HepG2 (cell line): Measurements from ENCODE around the gene HNRNPA1L2. TPM values are rescaled to one million over a fixed set of nuclear protein-coding genes. Genes with fewer than 3 reads are reported as not detected.

Experiments
- ATAC-seq: fragments of 200-7000 bp; cut with Tn5 transposase; 3 replicates; pipeline ENCODE4 v1.9.1; 2020; ENCODE audit warnings: mild to moderate bottlenecking, moderate library complexity
- BruUV-seq: library from RNA; stranded (reverse); fragments of 400-500 nt; replicated peaks from 2 replicates; lab custom pipeline; 2021; lab: Mats Ljungman, UMichigan
- CTCF ChIA-PET: fragments of 300-600 bp; formaldehyde crosslinking; extraction: SDS; loops from one replicate; lab custom pipeline; 2021; ENCODE audit warnings: low total read pairs, inconsistent platforms, low intra/inter-chr PET ratio; lab: Yijun Ruan, JAX
- POLR2A ChIA-PET: fragments of 350-600 bp; sonication (Branson Sonifier 250); formaldehyde crosslinking; loops from one replicate; lab custom pipeline; 2020; ENCODE audit warnings: antibody characterized with exemption, inconsistent platforms; lab: Yijun Ruan, JAX
- DNase-seq: peaks from one replicate; pipeline ENCODE4 v3.0.0-alpha.2; 2015; ENCODE audit warnings: low spot score
- FAIRE-seq: peaks from 3 replicates; lab custom pipeline; 2011; peaks lifted over from hg19 to GRCh38; lab: Jason Lieb, UNC
- H2AFZ ChIP-seq: one replicate; pipeline ENCODE4 v1.6.1; 2011; ENCODE audit warnings: low read length, inconsistent platforms
- H3K27ac ChIP-seq: fragments of 300-600 bp; 3 replicates; pipeline ENCODE4 v1.8.0; 2011; ENCODE audit warnings: mixed run types, mild to moderate bottlenecking, mixed read lengths, low read length, inconsistent platforms; ENCODE audit not compliant: insufficient read depth; ENCODE audit errors: extremely low read length
- H3K27me3 ChIP-seq, 2 experiments: fragments of 200-600 bp in 1 of 2; 2 replicates in 1 of 2; 3 replicates in 1 of 2; pipeline versions ENCODE4 v1.6.0 to v1.8.0; 2011; ENCODE audit warnings: low read length in 2 of 2, mild to moderate bottlenecking in 2 of 2, moderate library complexity in 2 of 2, inconsistent platforms in 1 of 2; ENCODE audit not compliant: insufficient read depth in 2 of 2, control insufficient read depth in 1 of 2
- H3K36me3 ChIP-seq, 2 experiments: fragments of 200-600 bp in 1 of 2; replicated peaks in 1 of 2; 2 replicates in 1 of 2; 3 replicates in 1 of 2; pipeline versions ENCODE4 v1.5.1 to v1.8.0; 2011; ENCODE audit warnings: low read length in 2 of 2, inconsistent platforms in 1 of 2; ENCODE audit not compliant: insufficient read depth in 2 of 2, control insufficient read depth in 1 of 2
- H3K4me1 ChIP-seq: 2 replicates; pipeline ENCODE4 v1.5.1; 2012; ENCODE audit warnings: low read length, inconsistent platforms; ENCODE audit not compliant: insufficient read depth
- H3K4me2 ChIP-seq: 2 replicates; pipeline ENCODE4 v1.6.0; 2011; ENCODE audit warnings: low read depth, low read length, inconsistent platforms
- H3K4me3 ChIP-seq, 3 experiments: fragments of 200-600 bp in 1 of 3; sonication (generic), shearing (Covaris generic) in 1 of 3; replicated peaks in 1 of 3; 2 replicates each; pipeline ENCODE4 v1.5.1; 2011 to 2016; ENCODE audit warnings: low read length in 3 of 3, inconsistent platforms in 2 of 3, low read depth in 2 of 3, mild to moderate bottlenecking in 2 of 3, control low read depth in 1 of 3, mixed read lengths in 1 of 3; ENCODE audit not compliant: insufficient read depth in 1 of 3
- H3K79me2 ChIP-seq: one replicate; pipeline ENCODE4 v1.6.1; 2011; ENCODE audit warnings: low read length, inconsistent platforms; ENCODE audit not compliant: insufficient read depth
- H3K9ac ChIP-seq: 2 replicates; pipeline ENCODE4 v1.6.0; 2011; ENCODE audit warnings: mild to moderate bottlenecking, low read depth, low read length, inconsistent platforms; ENCODE audit not compliant: insufficient read depth
- H3K9me3 ChIP-seq: 2 replicates; pipeline ENCODE4 v1.5.1; 2012; ENCODE audit warnings: mild to moderate bottlenecking, low read length
- H4K20me1 ChIP-seq: 2 replicates; pipeline ENCODE4 v1.6.0; 2011; ENCODE audit warnings: inconsistent platforms, mild to moderate bottlenecking, low read length, moderate library complexity; ENCODE audit not compliant: insufficient read depth
- ARID2 ChIP-seq: sonication (generic); formaldehyde crosslinking; IDR thresholded peaks from 2 replicates; pipeline ENCODE4 v1.8.1; 2022; ENCODE audit warnings: mild to moderate bottlenecking, missing genetic modification reagents, borderline replicate concordance
- ERF ChIP-seq: IDR thresholded peaks from 2 replicates; pipeline ENCODE4 v1.6.1; 2018; ENCODE audit warnings: missing biosample characterization, missing genetic modification reagents
- FOXC1 ChIP-seq: sonication (generic); formaldehyde crosslinking; IDR thresholded peaks from 2 replicates; pipeline ENCODE4 v1.8.0; 2022; ENCODE audit warnings: mild to moderate bottlenecking, missing genetic modification reagents, borderline replicate concordance
- FOXM1 ChIP-seq: sonication (generic); formaldehyde crosslinking; IDR thresholded peaks from 2 replicates; pipeline ENCODE4 v1.5.0; 2020; ENCODE audit warnings: missing genetic modification reagents
- FOXP4 ChIP-seq: sonication (generic); formaldehyde crosslinking; IDR thresholded peaks from 2 replicates; pipeline ENCODE4 v1.4.0; 2020; ENCODE audit warnings: missing genetic modification reagents
- HMG20A ChIP-seq: IDR thresholded peaks from 2 replicates; pipeline ENCODE4 v1.6.1; 2016; ENCODE audit warnings: borderline replicate concordance
- KLF9 ChIP-seq: IDR thresholded peaks from 2 replicates; pipeline ENCODE4 v1.6.1; 2016; ENCODE audit warnings: low read depth
- MAFK ChIP-seq, 2 experiments: IDR thresholded peaks in 1 of 2; conservative IDR thresholded peaks in 1 of 2; 2 replicates each; pipeline ENCODE4 v1.6.1; 2011; ENCODE audit warnings: improper control_type of control experiment in 2 of 2, low read length in 2 of 2
- MEIS1 ChIP-seq: sonication (generic); formaldehyde crosslinking; IDR thresholded peaks from 2 replicates; pipeline ENCODE4 v1.9.0; 2021; ENCODE audit warnings: mild to moderate bottlenecking, missing genetic modification reagents, moderate library complexity, borderline replicate concordance
- NCOA5 ChIP-seq: sonication (generic); formaldehyde crosslinking; IDR thresholded peaks from 2 replicates; pipeline ENCODE4 v1.4.0; 2020; ENCODE audit warnings: missing genetic modification reagents
- PAX8 ChIP-seq: sonication (generic); formaldehyde crosslinking; IDR thresholded peaks from 2 replicates; pipeline ENCODE4 v1.8.0; 2022; ENCODE audit warnings: mild to moderate bottlenecking, missing genetic modification reagents, borderline replicate concordance
- RBM39 ChIP-seq: fragments of 200-400 bp; formaldehyde crosslinking; IDR thresholded peaks from one replicate; pipeline ENCODE4 v1.6.1; 2018; ENCODE audit warnings: antibody characterized with exemption, mild to moderate bottlenecking, low read depth, low read length; ENCODE audit not compliant: poor library complexity, severe bottlenecking
- SMAD3 ChIP-seq: sonication (generic); formaldehyde crosslinking; IDR thresholded peaks from 2 replicates; pipeline ENCODE4 v1.4.0; 2020; ENCODE audit warnings: missing genetic modification reagents
- TGIF2 ChIP-seq: IDR thresholded peaks from 2 replicates; pipeline ENCODE4 v1.6.1; 2016; ENCODE audit warnings: control low read depth, missing compliant biosample characterization
- ZNF253 ChIP-seq: sonication (generic); formaldehyde crosslinking; IDR thresholded peaks from 2 replicates; pipeline ENCODE4 v1.8.0; 2022; ENCODE audit warnings: mild to moderate bottlenecking, missing genetic modification reagents, borderline replicate concordance
- ZNF75D ChIP-seq: sonication (generic); formaldehyde crosslinking; IDR thresholded peaks from 2 replicates; pipeline ENCODE4 v1.8.1; 2023; ENCODE audit warnings: missing genetic modification reagents, mild to moderate bottlenecking, borderline replicate concordance
- WGBS: methylation state at CpG from one replicate; pipeline ENCODE4 v1.1.6; 2017; ENCODE audit warnings: low lambda C conversion rate; 5-methylcytosine and 5-hydroxymethylcytosine counted together
- in situ Hi-C: cut with HindIII; loops from 2 replicates; pipeline ENCODE4 v1.10.0; 2017; ENCODE audit warnings: low pct_unique_long_range_greater_than_20kb; ENCODE audit not compliant: extremely low pct_ligation_motif_present
- intact Hi-C: fragments of 100-400 bp; cut with micrococcal nuclease; formaldehyde crosslinking; loops from one replicate; pipeline ENCODE4 v1.10.0; 2022; ENCODE audit not compliant: unreplicated experiment
- polyA plus RNA-seq, 8 experiments: library from polyadenylated mRNA; depleted of rRNA in 3 of 8; stranded (reverse) in 7 of 8; unstranded in 1 of 8; fragments of >200 nt; fragmentation: Illumina TruSeq in 4 of 8; extraction: Trizol in 4 of 8; gene quantifications; 2 replicates each; pipeline versions ENCODE4 v1.2.1 to v1.2.3, GENCODE V29; 2011 to 2016; ENCODE audit warnings: low read depth in 4 of 8, missing spikeins in 1 of 8, mixed read lengths in 1 of 8; ENCODE audit not compliant: insufficient read depth in 1 of 8
- total RNA-seq, 5 experiments: library from RNA; depleted of rRNA; stranded (reverse); fragments of >200 nt; fragmentation: Illumina TruSeq; extraction: Trizol; gene quantifications; 2 replicates each; pipeline ENCODE4 v1.2.3, GENCODE V29; 2016; ENCODE audit warnings: low read depth in 1 of 5
- TF ChIP-seq, protein P1 (sequence below): sonication (generic); formaldehyde crosslinking; IDR thresholded peaks from 2 replicates; pipeline ENCODE4 v1.4.0; 2020; ENCODE audit warnings: mild to moderate bottlenecking, missing genetic modification reagents

The HNRNPA1L2 gene
- total and polyA plus RNA-seq, 2 of the 13 experiments (the other 11 are each of a cell fraction or from before 2014, with no cell fraction given) = 3.6 to 7.1 TPM

DNA sequence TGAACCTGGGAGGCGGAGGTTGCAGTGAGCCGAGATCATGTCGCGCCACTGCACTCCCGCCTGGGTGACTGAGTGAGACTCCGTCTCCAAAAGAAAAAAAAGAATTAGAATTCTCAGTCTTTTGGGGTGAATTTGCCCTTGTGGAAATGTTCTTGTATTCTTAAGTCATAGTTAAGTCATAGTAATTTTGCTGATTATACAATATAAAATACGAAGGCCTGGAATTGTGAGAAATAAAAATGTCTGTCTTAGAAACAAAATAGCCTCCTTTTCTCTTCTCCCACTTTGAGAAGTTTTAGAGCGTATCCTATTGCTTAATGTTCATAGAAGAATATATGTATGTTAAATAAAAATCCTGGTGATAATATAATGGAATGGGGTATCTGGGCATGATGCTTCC, 28.5 kb downstream of the HNRNPA1L2 start:
- TF ChIP-seq PAX8 (CRISPR knock-in tag) (no peak), MAFK (conservative IDR thresholded peaks at IDR 0.05 in 1 of 2, IDR thresholded peaks at IDR 0.05 in 1 of 2; ENCODE audit: low read length in 2 of 2) (peak in 1 of 2 experiments; percentile 70; a peak in 2 of 4 replicates)
- CTCF ChIA-PET = no interaction called here
- H2AFZ ChIP-seq = no peak overlapping the region
- no peaks in the 10 kb centered on the region for H3K27me3 ChIP-seq
- ATAC-seq = no peak
- no peak overlapping the region for H3K4me3 ChIP-seq
- BruUV-seq = no TSS peak
- FAIRE-seq = no peak
- POLR2A ChIA-PET = no interaction called here
- no peak overlapping the region for H3K9ac ChIP-seq
- intact Hi-C loops (no loop called here), in situ Hi-C loops (no loop called here)
- H3K9me3 ChIP-seq = no peaks in the 10 kb centered on the region
- no peaks in the 10 kb centered on the region for H3K79me2 ChIP-seq
- H3K27ac ChIP-seq = no peak overlapping the region
- no peaks in the 10 kb centered on the region for H4K20me1 ChIP-seq
- H3K36me3 ChIP-seq = peaks cover 4 to 52% of the 10 kb centered on the region in 2 experiments
- DNase-seq = no peak
- 98% methylated on average over 8 of the region's 8 CpGs for WGBS
- no peaks in the 10 kb centered on the region for H3K4me1 ChIP-seq
- H3K4me2 ChIP-seq = no peak overlapping the region

- no peak for FAIRE-seq
- H3K4me1 ChIP-seq = no peaks in the 10 kb centered on the region
- no peak for TF ChIP-seq SMAD3 (CRISPR knock-in tag)
- TF ChIP-seq NCOA5 (CRISPR knock-in tag) = no peak
- TF ChIP-seq ZNF75D (CRISPR knock-in tag) = no peak
- no peak for TF ChIP-seq HMG20A (CRISPR knock-in tag)
- TF ChIP-seq TGIF2 = no peak
- TF ChIP-seq ERF (CRISPR knock-in tag) = no peak
- no peak for TF ChIP-seq FOXP4
- TF ChIP-seq RBM39 = no peak
- TF ChIP-seq FOXC1 (CRISPR knock-in tag) = no peak
- no peak for TF ChIP-seq ARID2 (CRISPR knock-in tag)
- no peak for TF ChIP-seq ZNF253 (CRISPR knock-in tag)
- TF ChIP-seq, protein P1, sequence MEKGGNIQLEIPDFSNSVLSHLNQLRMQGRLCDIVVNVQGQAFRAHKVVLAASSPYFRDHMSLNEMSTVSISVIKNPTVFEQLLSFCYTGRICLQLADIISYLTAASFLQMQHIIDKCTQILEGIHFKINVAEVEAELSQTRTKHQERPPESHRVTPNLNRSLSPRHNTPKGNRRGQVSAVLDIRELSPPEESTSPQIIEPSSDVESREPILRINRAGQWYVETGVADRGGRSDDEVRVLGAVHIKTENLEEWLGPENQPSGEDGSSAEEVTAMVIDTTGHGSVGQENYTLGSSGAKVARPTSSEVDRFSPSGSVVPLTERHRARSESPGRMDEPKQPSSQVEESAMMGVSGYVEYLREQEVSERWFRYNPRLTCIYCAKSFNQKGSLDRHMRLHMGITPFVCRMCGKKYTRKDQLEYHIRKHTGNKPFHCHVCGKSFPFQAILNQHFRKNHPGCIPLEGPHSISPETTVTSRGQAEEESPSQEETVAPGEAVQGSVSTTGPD (CRISPR knock-in tag) = no peak
- no peak for TF ChIP-seq FOXM1
- no peak for TF ChIP-seq MEIS1 (CRISPR knock-in tag)
- TF ChIP-seq KLF9 (CRISPR knock-in tag) = no peak
These were observed 31.2 kb downstream of the HNRNPA1L2 start for GRCh38 chr13:52673465-52673864.

More at GRCh38 chr13:52673465-52673864, 31.2 kb downstream of the HNRNPA1L2 start:
- intact Hi-C loops = no loop called here
- H3K36me3 ChIP-seq = peaks cover 5 to 47% of the 10 kb centered on the region in 2 experiments
- CTCF ChIA-PET = no interaction called here
- H2AFZ ChIP-seq = no peak overlapping the region
- no peak overlapping the region for H3K4me2 ChIP-seq
- no peak overlapping the region for H3K27ac ChIP-seq
- POLR2A ChIA-PET = no interaction called here
- no peak overlapping the region for H3K9ac ChIP-seq
- no peaks in the 10 kb centered on the region for H3K79me2 ChIP-seq
- no peaks in the 10 kb centered on the region for H4K20me1 ChIP-seq
- ATAC-seq (no peak; the same call in 2 of the 3 replicates), DNase-seq (no peak)
- in situ Hi-C loops = no loop called here
- H3K4me3 ChIP-seq = no peak overlapping the region
- BruUV-seq = no TSS peak
- WGBS = 100% methylated on average over 1 of the region's 1 CpG
- H3K9me3 ChIP-seq = no peaks in the 10 kb centered on the region
- H3K27me3 ChIP-seq = no peaks in the 10 kb centered on the region
